Nasal cavity respiratory epithelium epithelial cell of viscerocranial mucosa (primary cell): Measurements from ENCODE around the gene SULT6B1. TPM values are rescaled to one million over a fixed set of nuclear protein-coding genes. Genes with fewer than 3 reads are reported as not detected.

Experiments used
- total RNA-seq: library from RNA; depleted of rRNA; stranded (reverse); fragments of >200 nt; gene quantifications from 2 replicates; pipeline ENCODE4 v1.2.3, GENCODE V29; 2014

SULT6B1 gene, protein sequence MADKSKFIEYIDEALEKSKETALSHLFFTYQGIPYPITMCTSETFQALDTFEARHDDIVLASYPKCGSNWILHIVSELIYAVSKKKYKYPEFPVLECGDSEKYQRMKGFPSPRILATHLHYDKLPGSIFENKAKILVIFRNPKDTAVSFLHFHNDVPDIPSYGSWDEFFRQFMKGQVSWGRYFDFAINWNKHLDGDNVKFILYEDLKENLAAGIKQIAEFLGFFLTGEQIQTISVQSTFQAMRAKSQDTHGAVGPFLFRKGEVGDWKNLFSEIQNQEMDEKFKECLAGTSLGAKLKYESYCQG
- not detected in 2 replicates for total RNA-seq

DNA sequence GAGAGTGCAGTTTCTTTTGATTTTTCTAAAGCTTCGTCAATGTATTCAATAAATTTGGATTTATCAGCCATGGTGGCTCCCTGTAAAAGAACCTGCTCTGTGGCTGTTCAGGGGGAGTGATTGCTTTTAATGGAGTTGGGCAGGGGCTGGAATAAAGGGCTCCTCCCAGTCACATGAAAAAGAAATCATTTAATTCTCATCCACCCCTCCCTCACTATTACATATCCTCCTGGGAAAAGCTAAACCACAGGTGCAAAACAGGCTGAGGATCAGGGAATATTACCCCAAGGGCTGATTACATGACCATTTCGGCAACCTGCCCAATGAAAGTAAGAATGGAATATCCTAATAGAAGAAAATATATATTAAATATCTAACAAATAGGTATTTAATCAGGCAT, at the start of gene SULT6B1:
TSS of gene SULT6B1 (minus strand) at position 101 of the 400 bp plus-strand sequence. CDS start at position 71, 30 bp downstream.

DNA sequence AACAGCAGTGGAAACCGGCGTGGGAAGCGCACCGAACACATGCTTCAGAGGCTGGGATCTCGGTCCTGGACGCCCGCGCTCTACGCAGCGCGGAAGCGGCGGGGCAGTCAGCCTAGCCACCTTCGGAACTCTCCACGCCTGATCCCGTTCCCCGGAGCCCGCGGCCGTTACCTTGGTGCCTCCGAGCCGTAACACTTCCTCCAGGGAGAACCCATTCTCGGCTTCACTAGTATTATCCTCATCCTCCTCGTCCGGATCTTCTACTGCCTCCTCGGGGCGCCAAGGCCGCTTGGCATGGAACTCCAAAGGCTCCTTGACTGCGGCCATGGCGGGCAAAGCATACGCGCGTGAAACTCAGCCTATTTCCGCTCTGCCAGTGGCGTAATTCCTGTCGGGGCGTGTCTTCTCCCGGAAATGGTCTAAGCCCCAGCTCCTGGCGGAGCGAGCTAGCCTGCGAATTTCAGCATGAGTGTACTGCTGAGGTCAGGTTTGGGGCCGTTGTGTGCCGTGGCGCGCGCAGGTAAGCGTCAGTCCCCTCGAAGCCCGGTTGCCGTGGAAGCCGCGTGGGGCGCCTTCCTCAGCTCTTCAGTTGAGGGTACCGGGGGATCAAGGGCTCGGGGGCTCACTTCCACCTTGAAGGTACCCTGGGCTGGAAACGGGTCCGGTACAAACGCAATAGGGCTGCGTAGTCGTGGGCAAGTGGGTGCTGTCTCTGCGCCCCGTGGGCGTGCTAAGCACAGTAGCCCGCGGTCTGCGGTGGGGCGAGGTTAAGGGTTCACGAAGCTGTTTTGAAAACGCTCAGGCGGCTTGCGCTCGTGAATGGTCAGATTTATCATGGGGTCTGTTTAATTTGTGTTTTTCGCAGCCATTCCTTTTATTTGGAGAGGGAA, 43.0 kb upstream of the SULT6B1 start, which contains the start of the genes CEBPZ and NDUFAF7:
TSS of gene CEBPZ (minus strand) at position 356 of the 890 bp plus-strand sequence. CDS start at position 327, 29 bp downstream.
TSS of gene NDUFAF7 (plus strand) at position 418 of the 890 bp plus-strand sequence. CDS start at position 466, 48 bp downstream.

DNA sequence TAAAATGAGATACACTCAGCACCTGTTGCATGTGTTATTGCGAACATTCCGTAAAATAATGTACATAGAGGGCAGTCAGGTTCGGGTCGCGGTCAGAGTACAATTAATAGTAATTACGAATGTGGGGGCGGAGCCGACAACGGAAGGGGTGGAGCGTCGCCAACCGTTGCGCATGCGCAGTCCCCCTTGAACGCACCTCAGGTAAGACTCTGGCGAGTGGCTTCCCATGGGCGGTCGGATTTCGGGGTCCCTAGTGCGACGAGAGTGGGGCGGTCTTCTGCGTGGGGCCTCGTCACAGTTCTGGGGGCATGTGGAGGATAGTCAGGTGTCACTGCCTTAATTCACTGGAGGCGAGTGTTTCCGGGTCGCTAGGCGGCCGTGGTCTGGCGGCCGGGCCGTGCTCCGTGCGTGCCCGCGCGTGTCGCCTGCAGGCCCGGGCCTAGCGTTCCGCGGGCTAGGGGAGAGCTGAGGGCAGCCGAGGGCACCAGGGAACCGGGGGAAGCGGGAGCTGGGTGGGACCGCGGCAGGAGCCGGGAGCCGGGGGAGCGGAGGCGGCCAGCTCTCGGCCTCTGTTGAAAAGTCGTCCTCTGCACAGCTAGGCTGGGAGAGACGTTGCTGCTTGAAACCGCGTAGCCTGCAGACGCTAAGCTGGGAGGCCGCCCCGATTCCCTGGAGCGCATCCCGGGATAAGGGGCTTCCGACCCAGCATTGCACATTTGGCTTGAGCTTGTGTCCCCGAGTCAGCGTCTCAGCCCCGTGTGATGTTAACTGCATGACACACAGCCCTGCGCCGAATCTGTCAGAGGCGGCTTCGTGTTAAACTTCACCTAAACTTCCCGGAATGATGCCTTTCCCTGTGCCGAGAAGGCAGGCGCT, 8.1 kb upstream of the SULT6B1 start, which contains the start of gene CEBPZOS:
TSS of gene CEBPZOS (plus strand) at position 177 of the 876 bp plus-strand sequence. CDS start 3,209 bp downstream, outside the sequence.

DNA sequence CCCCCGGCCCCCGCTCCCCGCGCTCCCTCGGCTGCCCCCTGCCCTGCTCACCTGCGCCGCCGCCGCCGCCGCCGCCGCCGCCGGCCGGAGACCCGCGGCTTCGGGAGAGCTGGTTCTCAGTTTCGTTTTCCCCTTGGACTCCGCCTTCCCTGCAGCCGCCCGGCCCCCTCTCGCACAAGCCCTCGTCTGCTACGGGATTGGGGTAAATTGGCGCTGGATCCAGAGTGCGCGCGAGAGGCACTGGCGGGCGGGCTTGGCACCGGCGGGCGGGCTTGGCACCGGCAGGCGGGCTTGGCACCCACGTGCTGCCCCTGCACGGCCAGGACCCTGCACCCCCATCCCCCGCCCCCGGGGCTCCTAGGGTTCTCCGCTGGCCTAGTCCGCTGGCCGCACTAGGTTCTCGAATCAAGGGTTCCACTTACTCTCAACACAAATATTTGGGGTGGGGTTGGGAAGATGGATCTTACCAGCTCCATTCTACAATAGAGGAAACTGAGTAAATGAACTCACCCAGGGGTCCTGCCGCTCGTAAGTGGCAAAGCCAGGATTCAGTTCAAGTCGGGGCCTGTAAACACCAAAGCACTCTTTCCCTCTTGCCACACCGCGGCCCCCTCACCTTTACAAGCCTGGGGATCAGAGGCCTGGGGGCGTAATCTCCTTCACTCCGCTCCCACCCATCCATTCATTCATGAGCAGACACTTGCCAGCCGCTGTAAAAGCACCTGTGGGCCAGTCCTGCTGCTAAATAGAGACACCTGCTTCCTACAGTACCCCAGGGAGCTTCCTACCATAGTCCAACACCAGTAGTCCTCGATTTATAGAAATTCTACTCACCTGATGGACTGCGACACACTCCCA, 31.4 kb downstream of the SULT6B1 start, which contains the start of gene EIF2AK2:
TSS of gene EIF2AK2 (minus strand) at position 124 of the 858 bp plus-strand sequence. CDS start 9,174 bp downstream, outside the sequence.

Other genes with a start within 250 kb of the SULT6B1 start
- gene STRN, start 222.1 kb downstream of the SULT6B1 start, total RNA-seq = 27.0 and 46.9 TPM in 2 replicates
- 27.3 and 29.8 TPM in 2 replicates for gene HEATR5B, start 104.3 kb downstream of the SULT6B1 start, total RNA-seq
- gene GPATCH11, start 104.2 kb downstream of the SULT6B1 start, total RNA-seq = 6.2 and 7.0 TPM in 2 replicates
- 16.4 and 31.4 TPM in 2 replicates for gene EIF2AK2, start 31.7 kb downstream of the SULT6B1 start, total RNA-seq
- 15.0 and 17.4 TPM in 2 replicates for gene CEBPZOS, start 7.8 kb upstream of the SULT6B1 start, total RNA-seq
- gene CEBPZ, start 42.9 kb upstream of the SULT6B1 start, total RNA-seq = 84.1 and 86.7 TPM in 2 replicates
- gene NDUFAF7, start 43.0 kb upstream of the SULT6B1 start, total RNA-seq = 14.4 and 18.8 TPM in 2 replicates
- gene PRKD3, start 136.2 kb upstream of the SULT6B1 start, total RNA-seq = 32.5 and 35.8 TPM in 2 replicates
- gene QPCT, start 156.0 kb upstream of the SULT6B1 start, total RNA-seq = 5.3 and 16.1 TPM in 2 replicates